Activated effector memory CD4-positive, alpha-beta T cell treated with anti-CD3 and anti-CD28 coated beads, Interleukin-2, amount 50 U/mL, for 16 hours (primary cell): ENCODE measurements around the gene CACNA1A.
A peak's percentile ranks its signal among the peaks of the same experiment; 100 is the strongest.
"Not testable (repeated sequence)": the region's sequence is repeated elsewhere in the genome, so short reads cannot be mapped to it uniquely, and the experiment has no call there.

Source experiments
- DNase-seq: peaks from one replicate; pipeline ENCODE4 v3.0.0-alpha.2; 2020

The CACNA1A gene

GRCh38 chr19:13506471-13506820 is at the start of gene CACNA1A:
CACNA1A (minus strand) TSS chr19:13506479; CDS start chr19:13506224, 255 bp downstream.
- DNase-seq, result no peak

GRCh38 chr19:13554506-13555240 is 48.4 kb upstream of the CACNA1A start:
- DNase-seq, result no peak

- no peak for DNase-seq
Observed at GRCh38 chr19:13553880-13554400, 47.7 kb upstream of the CACNA1A start.

- DNase-seq, result no peak
Observed at GRCh38 chr19:13548131-13548530, 41.9 kb upstream of the CACNA1A start.

GRCh38 chr19:13547102-13547501 is 40.8 kb upstream of the CACNA1A start:
- no peak for DNase-seq

- DNase-seq, result no peak
Observed at GRCh38 chr19:13544423-13544822, 38.1 kb upstream of the CACNA1A start.

- DNase-seq, result no peak
Observed at GRCh38 chr19:13541554-13541953, 35.3 kb upstream of the CACNA1A start.

- DNase-seq, result no peak
Observed at GRCh38 chr19:13539332-13539731, 33.1 kb upstream of the CACNA1A start.

GRCh38 chr19:13538601-13539253 is 32.4 kb upstream of the CACNA1A start:
- DNase-seq, result no peak

GRCh38 chr19:13537454-13537853 is 31.2 kb upstream of the CACNA1A start:
- no peak for DNase-seq

GRCh38 chr19:13530720-13531119 is 24.4 kb upstream of the CACNA1A start:
- no peak for DNase-seq

- not testable (repeated sequence) for DNase-seq
Observed at GRCh38 chr19:13529721-13530120, 23.4 kb upstream of the CACNA1A start.

- DNase-seq, result no peak
Observed at GRCh38 chr19:13526552-13526951, 20.3 kb upstream of the CACNA1A start.

GRCh38 chr19:13521066-13521465 is 14.8 kb upstream of the CACNA1A start:
- no peak for DNase-seq

GRCh38 chr19:13511947-13512346 is 5.7 kb upstream of the CACNA1A start:
- DNase-seq, result no peak

GRCh38 chr19:13507053-13507611 is 853 bp upstream of the CACNA1A start:
- no peak for DNase-seq

GRCh38 chr19:13505761-13506470 is 363 bp downstream of the CACNA1A start:
- peak; percentile 65 for DNase-seq

- DNase-seq, result no peak
Observed at GRCh38 chr19:13505164-13505695, 1.0 kb downstream of the CACNA1A start.

GRCh38 chr19:13503570-13504235 is 2.6 kb downstream of the CACNA1A start:
- DNase-seq, result no peak

GRCh38 chr19:13502231-13502630 is 4.0 kb downstream of the CACNA1A start:
- DNase-seq, result no peak

GRCh38 chr19:13499692-13500091 is 6.6 kb downstream of the CACNA1A start:
- no peak for DNase-seq

GRCh38 chr19:13493516-13494310 is 12.6 kb downstream of the CACNA1A start:
- DNase-seq, result no peak
